ENCODE measurements around the gene RFX1.

DNA sequence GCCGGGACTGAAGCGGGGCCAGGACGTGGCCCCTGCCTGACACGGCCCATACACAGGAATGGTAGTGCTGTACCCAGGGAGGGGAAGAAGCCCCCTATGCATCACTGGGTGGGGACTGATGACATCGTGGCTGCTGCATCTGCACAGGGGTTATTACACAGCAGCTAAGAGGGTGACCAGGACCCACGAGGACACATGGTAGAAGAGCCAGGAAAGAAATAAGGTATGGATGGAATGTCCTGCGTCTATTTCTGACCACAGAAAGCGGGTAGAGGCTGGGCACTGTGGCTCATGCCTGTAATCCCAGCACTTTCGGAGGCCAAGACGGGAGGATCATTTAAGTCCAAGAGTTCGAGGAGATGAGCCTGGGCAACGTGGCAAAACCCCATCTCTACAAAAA lies 29.7 kb downstream of the RFX1 start:
- no peak for TF ChIP-seq POLR2A (IDR thresholded peaks at IDR 0.05; ENCODE audit: low read length)
- no peak for TF ChIP-seq GATA1 (IDR thresholded peaks at IDR 0.05; ENCODE audit: low read depth, low read length)

Data from erythroblast (primary cell).